ENCODE measurements around the gene FAM193B.
"Not testable (repeated sequence)": the region's sequence is repeated elsewhere in the genome, so short reads cannot be mapped to it uniquely, and the experiment has no call there.

The FAM193B gene

GRCh38 chr5:177575488-177575887 is 21.1 kb upstream of the FAM193B start:
- no peak for DNase-seq

GRCh38 chr5:177569894-177570293 is 15.5 kb upstream of the FAM193B start:
- no peak for DNase-seq

- DNase-seq: no peak
Measured at GRCh38 chr5:177568326-177568725, 14.0 kb upstream of the FAM193B start.

- DNase-seq: no peak
Measured at GRCh38 chr5:177565046-177565445, 10.7 kb upstream of the FAM193B start.

- not testable (repeated sequence) for DNase-seq
Measured at GRCh38 chr5:177559446-177559941, 5.1 kb upstream of the FAM193B start.

- DNase-seq: no peak
Measured at GRCh38 chr5:177557796-177558195, 3.4 kb upstream of the FAM193B start.

GRCh38 chr5:177557041-177557647 is 2.8 kb upstream of the FAM193B start:
- DNase-seq: no peak

- DNase-seq: no peak
Measured at GRCh38 chr5:177555665-177556064, 1.3 kb upstream of the FAM193B start.

GRCh38 chr5:177555228-177555627 is 865 bp upstream of the FAM193B start:
- DNase-seq: no peak

GRCh38 chr5:177553671-177554429 is 513 bp downstream of the FAM193B start:
- DNase-seq: peak; percentile 82

- DNase-seq: no peak
Measured at GRCh38 chr5:177552839-177553455, 1.4 kb downstream of the FAM193B start.

- DNase-seq: no peak
Measured at GRCh38 chr5:177550122-177550521, 4.2 kb downstream of the FAM193B start.

GRCh38 chr5:177548495-177548894 is 5.9 kb downstream of the FAM193B start:
- DNase-seq: no peak

GRCh38 chr5:177547736-177548135 is 6.6 kb downstream of the FAM193B start:
- no peak for DNase-seq

- DNase-seq: no peak
Measured at GRCh38 chr5:177546258-177546741, 8.1 kb downstream of the FAM193B start.

GRCh38 chr5:177545487-177546257 is 8.7 kb downstream of the FAM193B start:
- DNase-seq: no peak

- no peak for DNase-seq
Measured at GRCh38 chr5:177542816-177543465, 11.4 kb downstream of the FAM193B start.

- no peak for DNase-seq
Measured at GRCh38 chr5:177540438-177540837, 13.9 kb downstream of the FAM193B start.

- no peak for DNase-seq
Measured at GRCh38 chr5:177539411-177539810, 15.0 kb downstream of the FAM193B start.

- DNase-seq: peak; percentile 24
Measured at GRCh38 chr5:177538876-177539275, 15.5 kb downstream of the FAM193B start.

- DNase-seq: peak; percentile 24
Measured at GRCh38 chr5:177537389-177538361, 16.7 kb downstream of the FAM193B start.

Measured in activated effector memory CD4-positive, alpha-beta T cell treated with anti-CD3 and anti-CD28 coated beads, Interleukin-2, amount 50 U/mL, for 16 hours (primary cell).